GM12874 (cell line): ENCODE measurements around the gene CNTNAP2.

Experiments
- CTCF ChIP-seq: IDR thresholded peaks from 2 replicates; pipeline ENCODE4 v1.5.1; 2011; ENCODE audit warnings: low read depth, mild to moderate bottlenecking, control low read depth, low read length, moderate library complexity; ENCODE audit not compliant: insufficient read depth

Gene CNTNAP2

DNA sequence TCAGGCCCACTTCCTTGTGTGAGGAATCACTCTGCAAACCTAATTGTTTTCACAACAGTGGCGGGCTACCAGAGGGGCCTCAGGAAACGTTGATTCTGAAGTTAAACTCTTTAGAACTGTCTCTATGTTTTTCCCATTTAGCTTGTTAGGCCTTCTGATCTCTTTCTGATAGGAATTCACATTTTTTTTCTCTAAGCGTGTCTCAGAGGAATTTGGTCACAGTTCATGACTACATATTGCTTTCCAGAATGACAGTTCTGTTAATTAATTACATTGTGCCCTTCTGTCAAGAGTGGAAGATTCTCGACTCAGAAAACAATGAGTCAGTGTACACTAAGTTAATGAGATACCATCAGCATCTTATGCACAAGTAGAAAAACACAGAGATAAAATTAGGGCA is 2004.8 kb downstream of the CNTNAP2 start:
- no peak for TF ChIP-seq CTCF

- no peak for TF ChIP-seq CTCF
These were observed 2005.2 kb downstream of the CNTNAP2 start for GRCh38 chr7:148121847-148122246.

DNA sequence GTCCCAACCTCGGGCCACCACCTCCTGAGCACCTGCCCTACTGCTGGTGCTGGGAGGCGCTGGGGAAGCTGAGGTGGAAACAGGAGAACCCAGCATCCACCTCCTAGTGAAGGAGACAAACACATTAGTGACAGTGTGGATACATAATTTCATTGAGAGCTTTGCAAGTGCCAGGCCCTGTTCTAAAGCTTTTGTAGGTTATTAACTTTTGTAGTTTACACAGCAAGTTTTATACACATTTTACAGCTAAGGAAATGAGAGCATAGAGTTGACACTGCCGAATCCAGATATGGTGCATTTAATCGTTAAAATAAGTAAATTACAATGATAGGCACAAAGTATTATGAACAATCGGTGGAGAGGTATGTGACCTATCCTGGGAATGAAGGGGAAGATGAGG is 2007.9 kb downstream of the CNTNAP2 start:
- TF ChIP-seq CTCF = no peak

DNA sequence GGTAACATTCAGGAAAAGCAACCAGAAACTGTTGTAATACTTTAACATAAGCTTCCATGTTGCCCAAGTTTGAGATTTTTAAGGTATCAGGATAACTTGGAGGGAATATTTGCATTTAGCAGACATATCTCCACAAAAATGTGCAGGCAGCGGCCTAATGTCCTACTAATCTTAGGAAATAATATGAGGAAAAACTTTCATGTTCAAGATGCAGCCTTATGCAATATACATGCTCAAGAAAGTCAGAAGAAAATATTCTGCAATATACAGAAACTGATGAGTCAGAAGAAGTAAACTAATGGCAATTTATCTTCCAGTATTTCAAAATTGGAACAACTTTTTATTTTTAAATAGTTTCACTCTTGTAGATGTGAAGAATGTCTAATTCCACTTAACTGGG is 2010.8 kb downstream of the CNTNAP2 start:
- TF ChIP-seq CTCF = no peak

DNA sequence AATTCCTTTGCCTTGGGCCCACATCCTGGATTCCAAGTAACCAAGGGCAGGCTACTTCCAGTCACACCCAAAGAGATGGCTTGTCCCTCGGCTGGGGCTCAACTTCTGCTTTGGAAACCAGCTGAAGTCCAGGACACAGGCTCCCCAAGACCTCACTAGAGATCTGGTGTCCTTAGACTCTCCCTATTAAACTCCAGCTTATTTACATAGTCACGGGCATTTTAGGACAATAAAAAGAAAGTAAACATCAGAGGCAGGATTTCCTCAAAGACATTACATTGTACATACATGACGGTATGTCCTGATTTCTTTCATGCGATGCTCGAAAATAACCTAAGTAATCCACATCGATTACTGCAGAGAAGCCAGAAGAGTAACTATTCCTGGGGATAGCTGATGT is 2012.4 kb downstream of the CNTNAP2 start:
- TF ChIP-seq CTCF = no peak

- TF ChIP-seq CTCF = no peak
These were observed 2018.5 kb downstream of the CNTNAP2 start for GRCh38 chr7:148135116-148135515.

GRCh38 chr7:148135997-148136396 is 2019.4 kb downstream of the CNTNAP2 start:
- TF ChIP-seq CTCF = no peak
